ENCODE measurements around the gene EXOC2. TPM values are rescaled to one million over a fixed set of nuclear protein-coding genes. Genes with fewer than 3 reads are reported as not detected.

Gene EXOC2
- total and polyA plus RNA-seq, 2 donors, result 12.1 to 22.1 TPM

GRCh38 chr6:551829-552350 is 141.0 kb downstream of the EXOC2 start:
- no peak for DNase-seq (ENCODE audit: low read depth in 6 of 9, low spot score in 9 of 9)
- Histone ChIP-seq H3K4me3 (ENCODE audit: low read length in 2 of 2) (no peak overlapping the region), H3K36me3 (ENCODE audit: control insufficient read depth in 2 of 2, insufficient read depth in 2 of 2, low read length in 1 of 2) (peaks cover 8 to 10% of the 10 kb centered on the region in 2 donors), H3K27me3 (ENCODE audit: control insufficient read depth in 2 of 2, insufficient read depth in 1 of 2, low read length in 1 of 2) (no peaks in the 10 kb centered on the region), H3K9me3 (ENCODE audit: control insufficient read depth in 2 of 2, insufficient read depth in 1 of 2, low read length in 1 of 2) (no peaks in the 10 kb centered on the region), H3K27ac (ENCODE audit: low read depth in 1 of 2, low read length in 1 of 2) (no peak overlapping the region), H3K4me1 (ENCODE audit: control insufficient read depth in 2 of 2, insufficient read depth in 2 of 2, low read length in 2 of 2) (no peaks in the 10 kb centered on the region)
- WGBS, result 99% methylated on average over 12 of the region's 12 CpGs

GRCh38 chr6:551405-551804 is 141.5 kb downstream of the EXOC2 start:
- peaks cover 7 to 9% of the 10 kb centered on the region in 2 donors for H3K36me3 ChIP-seq (ENCODE audit: control insufficient read depth in 2 of 2, insufficient read depth in 2 of 2, low read length in 1 of 2)
- no peaks in the 10 kb centered on the region for H3K27me3 ChIP-seq (ENCODE audit: control insufficient read depth in 2 of 2, insufficient read depth in 1 of 2, low read length in 1 of 2)
- no peaks in the 10 kb centered on the region for H3K9me3 ChIP-seq (ENCODE audit: control insufficient read depth in 2 of 2, insufficient read depth in 1 of 2, low read length in 1 of 2)
- H3K27ac ChIP-seq (ENCODE audit: low read depth in 1 of 2, low read length in 1 of 2), result no peak overlapping the region
- H3K4me3 ChIP-seq (ENCODE audit: low read length in 2 of 2), result no peak overlapping the region
- DNase-seq (ENCODE audit: low read depth in 6 of 9, low spot score in 9 of 9), result peak in 3 of 9 donors; percentile 4 to 8 (median 5)
- WGBS, result 95% methylated on average over 4 of the region's 4 CpGs
- H3K4me1 ChIP-seq (ENCODE audit: control insufficient read depth in 2 of 2, insufficient read depth in 2 of 2, low read length in 2 of 2), result no peaks in the 10 kb centered on the region

- H3K9me3 ChIP-seq (ENCODE audit: control insufficient read depth in 2 of 2, insufficient read depth in 1 of 2, low read length in 1 of 2), result no peaks in the 10 kb centered on the region
- peaks cover 0 to 3% of the 10 kb centered on the region in 2 donors for H3K36me3 ChIP-seq (ENCODE audit: control insufficient read depth in 2 of 2, insufficient read depth in 2 of 2, low read length in 1 of 2)
- no peak for DNase-seq (ENCODE audit: low read depth in 6 of 9, low spot score in 9 of 9)
- 97% methylated on average over 6 of the region's 6 CpGs for WGBS
- H3K4me3 ChIP-seq (ENCODE audit: low read length in 2 of 2), result no peak overlapping the region
- H3K4me1 ChIP-seq (ENCODE audit: control insufficient read depth in 2 of 2, insufficient read depth in 2 of 2, low read length in 2 of 2), result no peaks in the 10 kb centered on the region
- no peak overlapping the region for H3K27ac ChIP-seq (ENCODE audit: low read depth in 1 of 2, low read length in 1 of 2)
- H3K27me3 ChIP-seq (ENCODE audit: control insufficient read depth in 2 of 2, insufficient read depth in 1 of 2, low read length in 1 of 2), result no peaks in the 10 kb centered on the region
Measured at GRCh38 chr6:549906-550305, 143.0 kb downstream of the EXOC2 start.

- H3K27ac ChIP-seq (ENCODE audit: low read depth in 1 of 2, low read length in 1 of 2), result no peak overlapping the region
- no peaks in the 10 kb centered on the region for H3K4me1 ChIP-seq (ENCODE audit: control insufficient read depth in 2 of 2, insufficient read depth in 2 of 2, low read length in 2 of 2)
- H3K27me3 ChIP-seq (ENCODE audit: control insufficient read depth in 2 of 2, insufficient read depth in 1 of 2, low read length in 1 of 2), result no peaks in the 10 kb centered on the region
- H3K9me3 ChIP-seq (ENCODE audit: control insufficient read depth in 2 of 2, insufficient read depth in 1 of 2, low read length in 1 of 2), result no peaks in the 10 kb centered on the region
- WGBS, result 93% methylated on average over 6 of the region's 6 CpGs
- peaks cover 0 to 7% of the 10 kb centered on the region in 2 donors for H3K36me3 ChIP-seq (ENCODE audit: control insufficient read depth in 2 of 2, insufficient read depth in 2 of 2, low read length in 1 of 2)
- H3K4me3 ChIP-seq (ENCODE audit: low read length in 2 of 2), result no peak overlapping the region
- peak in 1 of 9 donors; percentile 12 for DNase-seq (ENCODE audit: low read depth in 6 of 9, low spot score in 9 of 9)
Measured at GRCh38 chr6:548517-548916, 144.4 kb downstream of the EXOC2 start.

- Histone ChIP-seq H3K27ac (ENCODE audit: low read depth in 1 of 2, low read length in 1 of 2) (no peak overlapping the region), H3K4me3 (ENCODE audit: low read length in 2 of 2) (no peak overlapping the region), H3K9me3 (ENCODE audit: control insufficient read depth in 2 of 2, insufficient read depth in 1 of 2, low read length in 1 of 2) (no peaks in the 10 kb centered on the region), H3K27me3 (ENCODE audit: control insufficient read depth in 2 of 2, insufficient read depth in 1 of 2, low read length in 1 of 2) (no peaks in the 10 kb centered on the region), H3K36me3 (ENCODE audit: control insufficient read depth in 2 of 2, insufficient read depth in 2 of 2, low read length in 1 of 2) (peaks cover 0 to 10% of the 10 kb centered on the region in 2 donors), H3K4me1 (ENCODE audit: control insufficient read depth in 2 of 2, insufficient read depth in 2 of 2, low read length in 2 of 2) (no peaks in the 10 kb centered on the region)
- 94% methylated on average over 5 of the region's 5 CpGs for WGBS
- no peak for DNase-seq (ENCODE audit: low read depth in 6 of 9, low spot score in 9 of 9)
Measured at GRCh38 chr6:548091-548490, 144.8 kb downstream of the EXOC2 start.

DNA sequence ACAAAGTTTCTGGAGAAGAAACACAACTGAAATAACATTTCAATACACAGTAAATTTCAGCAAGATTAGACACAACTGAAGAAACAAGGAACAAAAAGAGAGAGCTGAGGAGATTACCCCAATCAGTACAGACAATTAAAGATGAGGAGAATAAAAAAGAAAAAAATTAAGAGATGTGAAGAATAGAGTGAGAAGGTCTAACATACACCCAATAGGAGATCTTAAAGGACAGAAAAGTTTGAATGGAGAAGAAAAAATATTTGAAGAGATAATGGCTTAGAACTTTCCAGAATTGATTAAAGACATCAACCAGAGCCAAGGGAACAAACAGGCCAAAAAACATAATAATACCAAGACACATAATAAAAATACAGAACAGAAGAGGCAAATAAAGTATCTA is 152.4 kb downstream of the EXOC2 start:
- no peak overlapping the region for H3K4me3 ChIP-seq (ENCODE audit: low read length in 2 of 2)
- no peaks in the 10 kb centered on the region for H3K9me3 ChIP-seq (ENCODE audit: control insufficient read depth in 2 of 2, insufficient read depth in 1 of 2, low read length in 1 of 2)
- no peak for DNase-seq (ENCODE audit: low read depth in 6 of 9, low spot score in 9 of 9)
- H3K27me3 ChIP-seq (ENCODE audit: control insufficient read depth in 2 of 2, insufficient read depth in 1 of 2, low read length in 1 of 2), result no peaks in the 10 kb centered on the region
- no peak overlapping the region for H3K27ac ChIP-seq (ENCODE audit: low read depth in 1 of 2, low read length in 1 of 2)
- H3K36me3 ChIP-seq (ENCODE audit: control insufficient read depth in 2 of 2, insufficient read depth in 2 of 2, low read length in 1 of 2), result peaks cover 3 to 16% of the 10 kb centered on the region in 2 donors
- no peaks in the 10 kb centered on the region for H3K4me1 ChIP-seq (ENCODE audit: control insufficient read depth in 2 of 2, insufficient read depth in 2 of 2, low read length in 2 of 2)

DNA sequence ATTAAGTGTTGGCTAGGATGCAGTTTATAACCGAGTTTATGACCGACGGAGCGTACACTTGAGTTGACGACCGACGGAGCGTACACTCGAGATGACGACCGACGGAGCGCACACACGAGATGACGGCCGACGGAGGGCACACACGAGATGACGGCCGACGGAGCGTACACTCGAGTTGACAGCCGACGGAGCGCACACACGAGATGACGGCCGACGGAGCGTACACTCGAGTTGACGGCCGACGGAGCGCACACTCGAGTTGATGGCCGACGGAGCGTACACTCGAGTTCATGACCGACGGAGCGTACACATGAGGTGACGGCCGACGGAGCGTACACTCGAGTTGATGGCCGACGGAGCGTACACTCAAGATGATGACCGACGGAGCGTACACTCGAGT is 155.8 kb downstream of the EXOC2 start:
- 96% methylated on average over 56 of the region's 56 CpGs for WGBS
- no peak for DNase-seq (ENCODE audit: low read depth in 6 of 9, low spot score in 9 of 9)
- H3K9me3 ChIP-seq (ENCODE audit: control insufficient read depth in 2 of 2, insufficient read depth in 1 of 2, low read length in 1 of 2), result no peaks in the 10 kb centered on the region

DNA sequence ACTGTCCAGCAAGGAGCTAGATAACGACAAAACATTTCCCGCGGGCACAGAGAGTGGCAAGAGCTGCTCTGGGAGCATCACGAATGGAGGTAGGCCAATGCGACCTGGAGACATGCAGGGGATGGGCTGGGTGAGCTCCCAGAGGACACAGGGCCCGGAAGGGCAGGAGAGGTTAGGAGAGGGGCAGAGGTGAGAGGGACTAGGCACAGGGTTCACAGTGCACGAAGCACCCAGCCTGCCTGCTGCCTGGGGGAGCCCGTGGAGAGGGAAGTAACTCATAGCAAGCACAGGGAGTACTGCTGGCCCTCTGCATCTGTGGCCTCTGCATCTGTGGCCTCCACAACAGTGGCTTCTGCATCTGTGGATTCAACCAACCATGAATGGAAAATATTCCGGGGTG is 162.5 kb downstream of the EXOC2 start:
- no peaks in the 10 kb centered on the region for H3K9me3 ChIP-seq (ENCODE audit: control insufficient read depth in 2 of 2, insufficient read depth in 1 of 2, low read length in 1 of 2)
- 98% methylated on average over 9 of the region's 9 CpGs for WGBS
- DNase-seq (ENCODE audit: low read depth in 6 of 9, low spot score in 9 of 9), result no peak
- H3K27me3 ChIP-seq (ENCODE audit: control insufficient read depth in 2 of 2, insufficient read depth in 1 of 2, low read length in 1 of 2), result no peaks in the 10 kb centered on the region
- no peaks in the 10 kb centered on the region for H3K36me3 ChIP-seq (ENCODE audit: control insufficient read depth in 2 of 2, insufficient read depth in 2 of 2, low read length in 1 of 2)
- H3K27ac ChIP-seq (ENCODE audit: low read depth in 1 of 2, low read length in 1 of 2), result no peak overlapping the region
- H3K4me1 ChIP-seq (ENCODE audit: control insufficient read depth in 2 of 2, insufficient read depth in 2 of 2, low read length in 2 of 2), result no peaks in the 10 kb centered on the region
- no peak overlapping the region for H3K4me3 ChIP-seq (ENCODE audit: low read length in 2 of 2)

More for the DNA sequence above, 155.8 kb downstream of the EXOC2 start:
- H3K4me3 ChIP-seq (ENCODE audit: low read length in 2 of 2), result no peak overlapping the region
- no peak overlapping the region for H3K27ac ChIP-seq (ENCODE audit: low read depth in 1 of 2, low read length in 1 of 2)
- no peaks in the 10 kb centered on the region for H3K27me3 ChIP-seq (ENCODE audit: control insufficient read depth in 2 of 2, insufficient read depth in 1 of 2, low read length in 1 of 2)
- peaks cover 3 to 7% of the 10 kb centered on the region in 2 donors for H3K36me3 ChIP-seq (ENCODE audit: control insufficient read depth in 2 of 2, insufficient read depth in 2 of 2, low read length in 1 of 2)
- no peaks in the 10 kb centered on the region for H3K4me1 ChIP-seq (ENCODE audit: control insufficient read depth in 2 of 2, insufficient read depth in 2 of 2, low read length in 2 of 2)

DNA sequence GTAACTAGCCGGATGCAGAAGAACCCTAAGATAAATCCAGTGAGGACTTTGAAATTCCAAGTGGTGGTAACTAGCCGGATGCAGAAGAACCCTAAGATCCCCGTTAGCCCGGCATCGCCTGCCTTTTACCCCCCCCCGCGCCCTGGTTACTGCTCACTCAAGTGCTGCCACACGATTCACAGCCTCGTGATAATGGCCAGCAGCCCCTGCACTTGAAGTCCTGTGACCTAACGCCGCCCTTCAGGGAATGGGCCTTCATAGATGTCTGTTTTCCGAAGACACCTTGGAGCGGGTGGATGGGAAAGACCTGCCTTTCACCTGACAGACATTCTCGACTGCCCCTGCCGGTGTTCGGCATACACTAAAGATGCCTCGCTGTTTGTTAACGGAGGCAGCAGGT is 163.9 kb downstream of the EXOC2 start:
- H3K4me1 ChIP-seq (ENCODE audit: control insufficient read depth in 2 of 2, insufficient read depth in 2 of 2, low read length in 2 of 2), result no peaks in the 10 kb centered on the region
- H3K27ac ChIP-seq (ENCODE audit: low read depth in 1 of 2, low read length in 1 of 2), result no peak overlapping the region
- no peaks in the 10 kb centered on the region for H3K36me3 ChIP-seq (ENCODE audit: control insufficient read depth in 2 of 2, insufficient read depth in 2 of 2, low read length in 1 of 2)
- WGBS, result 99% methylated on average over 18 of the region's 18 CpGs
- H3K4me3 ChIP-seq (ENCODE audit: low read length in 2 of 2), result no peak overlapping the region
- H3K27me3 ChIP-seq (ENCODE audit: control insufficient read depth in 2 of 2, insufficient read depth in 1 of 2, low read length in 1 of 2), result no peaks in the 10 kb centered on the region
- H3K9me3 ChIP-seq (ENCODE audit: control insufficient read depth in 2 of 2, insufficient read depth in 1 of 2, low read length in 1 of 2), result no peaks in the 10 kb centered on the region
- no peak for DNase-seq (ENCODE audit: low read depth in 6 of 9, low spot score in 9 of 9)

Measured in thymus (tissue), 11 donors.